PC-3 (cell line): ENCODE results near the gene LGALS7. TPM values are rescaled to one million over a fixed set of nuclear protein-coding genes. Genes with fewer than 3 reads are reported as not detected.

Experiments
- ATAC-seq: fragments of 200-7000 bp; cut with Tn5 transposase; 2 replicates; pipeline ENCODE4 v1.9.1; 2020; ENCODE audit warnings: mild to moderate bottlenecking, moderate library complexity
- BruUV-seq: library from RNA; stranded (reverse); fragments of 400-500 nt; replicated peaks from 2 replicates; lab custom pipeline; 2021; lab: Mats Ljungman, UMichigan
- CTCF ChIA-PET: fragments of 300-600 bp; sonication (Branson Sonifier 250); formaldehyde crosslinking; loops from one replicate; lab custom pipeline; 2022; ENCODE audit warnings: antibody characterized with exemption; lab: Charles Lee
- POLR2A ChIA-PET: fragments of 300-600 bp; sonication (Branson Sonifier 250); formaldehyde crosslinking; loops from one replicate; lab custom pipeline; 2022; ENCODE audit warnings: antibody characterized with exemption; ENCODE audit not compliant: unreplicated experiment; lab: Charles Lee
- DNase-seq: peaks from one replicate; pipeline ENCODE4 v3.0.0-alpha.2; 2015
- H2AFZ ChIP-seq: fragments of 300-600 bp; sonication (generic); 2 replicates; pipeline ENCODE4 v1.6.0; 2016; ENCODE audit warnings: antibody characterized with exemption, low read length
- H3F3A ChIP-seq: fragments of 300-600 bp; sonication (generic); one replicate; pipeline ENCODE4 v1.6.0; 2017; ENCODE audit warnings: antibody characterized with exemption, low read length, control low read depth, mild to moderate bottlenecking; ENCODE audit not compliant: unreplicated experiment
- H3K27ac ChIP-seq: fragments of 300-600 bp; sonication (generic); 2 replicates; pipeline ENCODE4 v1.5.1; 2016; ENCODE audit warnings: mild to moderate bottlenecking, low read length
- H3K27me3 ChIP-seq: fragments of 300-600 bp; sonication (generic); 2 replicates; pipeline ENCODE4 v1.6.1; 2016; ENCODE audit warnings: low read length, mixed read lengths
- H3K36me3 ChIP-seq: fragments of 300-600 bp; sonication (generic); 2 replicates; pipeline ENCODE4 v1.6.1; 2016; ENCODE audit warnings: low read depth, mixed run types, low read length, mixed read lengths
- H3K4me1 ChIP-seq: fragments of 300-600 bp; sonication (generic); 2 replicates; pipeline ENCODE4 v1.5.1; 2016; ENCODE audit warnings: low read length; ENCODE audit not compliant: insufficient read depth
- H3K4me2 ChIP-seq: fragments of 300-600 bp; sonication (generic); 2 replicates; pipeline ENCODE4 v1.6.0; 2016; ENCODE audit warnings: low read length
- H3K4me3 ChIP-seq: fragments of 300-600 bp; sonication (generic); 2 replicates; pipeline ENCODE4 v1.5.1; 2016; ENCODE audit warnings: mild to moderate bottlenecking, low read length, mixed read lengths
- H3K79me2 ChIP-seq: fragments of 300-600 bp; sonication (generic); 2 replicates; pipeline ENCODE4 v1.6.1; 2017; ENCODE audit warnings: low read length, mixed read lengths
- H3K9ac ChIP-seq: fragments of 300-600 bp; sonication (generic); 2 replicates; pipeline ENCODE4 v1.6.0; 2016; ENCODE audit warnings: mild to moderate bottlenecking, low read length
- H3K9me2 ChIP-seq: fragments of 300-600 bp; sonication (generic); replicated peaks from 2 replicates; pipeline ENCODE4 v1.6.1; 2016; ENCODE audit warnings: mixed run types, low read length, mixed read lengths
- H3K9me3 ChIP-seq: fragments of 300-600 bp; sonication (generic); 2 replicates; pipeline ENCODE4 v1.6.1; 2016; ENCODE audit warnings: low read length, mixed read lengths
- H4K20me1 ChIP-seq: fragments of 300-600 bp; sonication (generic); 2 replicates; pipeline ENCODE4 v1.6.1; 2016; ENCODE audit warnings: low read length, mixed read lengths
- CTCF ChIP-seq: fragments of 300-600 bp; sonication (generic); conservative IDR thresholded peaks from 2 replicates; pipeline ENCODE4 v1.5.1; 2017; ENCODE audit warnings: antibody characterized with exemption, low read depth, mild to moderate bottlenecking, low read length
- EZH2 ChIP-seq: fragments of 300-600 bp; sonication (generic); IDR thresholded peaks from one replicate; pipeline ENCODE4 v1.6.1; 2017; ENCODE audit warnings: antibody characterized with exemption, mild to moderate bottlenecking, low read length; ENCODE audit not compliant: unreplicated experiment
- EZH2phosphoT487 ChIP-seq: fragments of 300-600 bp; sonication (generic); IDR thresholded peaks from 2 replicates; pipeline ENCODE4 v1.6.1; 2018; ENCODE audit warnings: mild to moderate bottlenecking, antibody characterized with exemption, low read length, borderline replicate concordance
- intact Hi-C: fragments of 100-400 bp; cut with micrococcal nuclease; formaldehyde crosslinking; loops from 2 replicates; pipeline ENCODE4 v1.9.0; 2023
- total RNA-seq: library from RNA; depleted of rRNA; stranded (reverse); fragments of >200 nt; gene quantifications from 2 replicates; pipeline ENCODE4 v1.2.3, GENCODE V29; 2014

The LGALS7 gene
- total RNA-seq, 1 experiment from 2014 or later = not detected

GRCh38 chr19:38769635-38770211 lies 3.6 kb downstream of the LGALS7 start:
- no TSS peak for BruUV-seq
- Histone ChIP-seq H4K20me1 (no peaks in the 10 kb centered on the region), H3K27me3 (no peaks in the 10 kb centered on the region), H3K9me2 (no peaks in the 10 kb centered on the region), H2AFZ (no peak overlapping the region), H3K36me3 (no peaks in the 10 kb centered on the region), H3K79me2 (no peaks in the 10 kb centered on the region), H3K9ac (no peak overlapping the region), H3F3A (no peaks in the 10 kb centered on the region), H3K9me3 (no peaks in the 10 kb centered on the region), H3K4me3 (no peak overlapping the region), H3K4me2 (no peak overlapping the region), H3K4me1 (no peaks in the 10 kb centered on the region), H3K27ac (no peak overlapping the region)
- intact Hi-C loops = no loop called here
- ATAC-seq (no peak), DNase-seq (no peak)
- TF ChIP-seq CTCF = no peak
- no peak for TF ChIP-seq EZH2phosphoT487
- no peak for TF ChIP-seq EZH2
- ChIA-PET POLR2A (no interaction called here), CTCF (no interaction called here)

GRCh38 chr19:38766276-38767047 lies 6.9 kb downstream of the LGALS7 start:
- no peaks in the 10 kb centered on the region for H3K36me3 ChIP-seq
- BruUV-seq = no TSS peak
- TF ChIP-seq EZH2 (no peak), CTCF (no peak), EZH2phosphoT487 (no peak)
- H3K9me3 ChIP-seq = no peaks in the 10 kb centered on the region
- H4K20me1 ChIP-seq = no peaks in the 10 kb centered on the region
- H3K4me3 ChIP-seq = no peak overlapping the region
- ATAC-seq (no peak), DNase-seq (no peak)
- no peaks in the 10 kb centered on the region for H3K9me2 ChIP-seq
- H3K4me2 ChIP-seq = no peak overlapping the region
- POLR2A ChIA-PET = no interaction called here
- no peaks in the 10 kb centered on the region for H3F3A ChIP-seq
- H2AFZ ChIP-seq = no peak overlapping the region
- no peaks in the 10 kb centered on the region for H3K27me3 ChIP-seq
- no peak overlapping the region for H3K27ac ChIP-seq
- H3K4me1 ChIP-seq = no peaks in the 10 kb centered on the region
- H3K79me2 ChIP-seq = no peaks in the 10 kb centered on the region
- no peak overlapping the region for H3K9ac ChIP-seq
- intact Hi-C loops = no loop called here
- CTCF ChIA-PET = no interaction called here

- no TSS peak for BruUV-seq
- Histone ChIP-seq H3K27ac (no peak overlapping the region), H3K9me2 (no peaks in the 10 kb centered on the region), H4K20me1 (no peaks in the 10 kb centered on the region), H3K4me2 (no peak overlapping the region), H3K4me3 (no peak overlapping the region), H2AFZ (no peak overlapping the region), H3K4me1 (no peaks in the 10 kb centered on the region), H3K9ac (no peak overlapping the region), H3K79me2 (no peaks in the 10 kb centered on the region), H3K9me3 (no peaks in the 10 kb centered on the region), H3K27me3 (no peaks in the 10 kb centered on the region), H3K36me3 (no peaks in the 10 kb centered on the region), H3F3A (no peaks in the 10 kb centered on the region)
- TF ChIP-seq EZH2 = no peak
- ChIA-PET POLR2A (interaction anchor here (0.7 kb wide), 1 partner anchor 39 kb away, joined by 3 read pairs; no protein-coding TSS in a partner anchor), CTCF (interaction anchor here (0.7 kb wide), 1 partner anchor 72 kb away, joined by 3 read pairs; no protein-coding TSS in a partner anchor)
- intact Hi-C loops = no loop called here
- ATAC-seq = no peak
- DNase-seq = no peak
Observed at GRCh38 chr19:38765214-38765613, 8.1 kb downstream of the LGALS7 start.
